GM12878 (cell line): Measurements from ENCODE around the gene LIN7B. TPM values are rescaled to one million over a fixed set of nuclear protein-coding genes. Genes with fewer than 3 reads are reported as not detected.
A peak's percentile ranks its signal among the peaks of the same experiment; 100 is the strongest.

Experiments used
- ATAC-seq: fragments of 200-7000 bp; cut with Tn5 transposase; 3 replicates; pipeline ENCODE4 v1.9.1; 2020; ENCODE audit warnings: mild to moderate bottlenecking, moderate library complexity
- BruUV-seq: library from RNA; stranded (reverse); fragments of 400-500 nt; replicated peaks from 2 replicates; lab custom pipeline; 2021; lab: Mats Ljungman, UMichigan
- CTCF ChIA-PET: fragments of 300-600 bp; sonication (Branson Sonifier 250); formaldehyde crosslinking; extraction: SDS; loops from one replicate; lab custom pipeline; 2021; ENCODE audit warnings: inconsistent platforms; lab: Yijun Ruan, JAX
- POLR2A ChIA-PET: fragments of 350-600 bp; formaldehyde crosslinking; extraction: SDS; loops from one replicate; lab custom pipeline; 2021; ENCODE audit warnings: inconsistent platforms; lab: Charles Lee
- RAD21 ChIA-PET: fragments of 300-600 bp; sonication (Branson Sonifier 250); formaldehyde crosslinking; loops from one replicate; lab custom pipeline; 2023; ENCODE audit warnings: antibody characterized with exemption; ENCODE audit not compliant: unreplicated experiment; lab: Charles Lee
- SMC1A ChIA-PET: fragments of 300-600 bp; sonication (Branson Sonifier 250); formaldehyde crosslinking; loops from one replicate; lab custom pipeline; 2023; ENCODE audit not compliant: unreplicated experiment, uncharacterized antibody; lab: Charles Lee
- DNase-seq: peaks from one replicate; pipeline ENCODE4 v3.0.0-alpha.2; 2011; ENCODE audit warnings: low read depth, low spot score
- FAIRE-seq: peaks from 3 replicates; lab custom pipeline; 2011; peaks lifted over from hg19 to GRCh38; lab: Jason Lieb, UNC
- H2AFZ ChIP-seq: 2 replicates; pipeline ENCODE4 v1.6.0; 2011; ENCODE audit warnings: low read depth, low read length, control low read depth; ENCODE audit not compliant: control insufficient read depth
- H3K27ac ChIP-seq: 2 replicates; pipeline ENCODE4 v1.5.1; 2011; ENCODE audit warnings: control low read depth; ENCODE audit not compliant: control insufficient read depth, insufficient read depth
- H3K27me3 ChIP-seq, 2 experiments: replicated peaks in 1 of 2; 2 replicates each; pipeline versions ENCODE4 v1.6.0 to v1.6.1; 2011; ENCODE audit warnings: low read length in 1 of 2; ENCODE audit not compliant: control insufficient read depth in 2 of 2, insufficient read depth in 2 of 2
- H3K36me3 ChIP-seq, 2 experiments: 2 replicates each; pipeline ENCODE4 v1.5.1; 2011; ENCODE audit warnings: low read length in 1 of 2; ENCODE audit not compliant: control insufficient read depth in 2 of 2, insufficient read depth in 2 of 2
- H3K4me1 ChIP-seq: 2 replicates; pipeline ENCODE4 v1.6.1; 2011; ENCODE audit warnings: mild to moderate bottlenecking, low read length, moderate library complexity, mixed read lengths; ENCODE audit not compliant: control insufficient read depth, insufficient read depth
- H3K4me2 ChIP-seq: 2 replicates; pipeline ENCODE4 v1.6.0; 2011; ENCODE audit warnings: control low read depth; ENCODE audit not compliant: control insufficient read depth, insufficient read depth
- H3K4me3 ChIP-seq: fragments of 200-600 bp; sonication (generic); 2 replicates; pipeline ENCODE4 v1.5.1; 2016
- H3K79me2 ChIP-seq: 2 replicates; pipeline ENCODE4 v1.6.0; 2011; ENCODE audit warnings: low read length; ENCODE audit not compliant: control insufficient read depth, insufficient read depth
- H3K9ac ChIP-seq: 2 replicates; pipeline ENCODE4 v1.8.0; 2011; ENCODE audit warnings: low read length, control low read depth, mixed read lengths; ENCODE audit not compliant: control insufficient read depth, insufficient read depth
- H3K9me3 ChIP-seq: replicated peaks from 3 replicates; pipeline ENCODE4 v1.5.1; 2011; ENCODE audit warnings: mild to moderate bottlenecking, low read length; ENCODE audit not compliant: control insufficient read depth, insufficient read depth
- H4K20me1 ChIP-seq: 2 replicates; pipeline ENCODE4 v1.6.0; 2011; ENCODE audit not compliant: control insufficient read depth, insufficient read depth
- ASH2L ChIP-seq: fragments of 300-600, 200-600 bp; sonication (generic); IDR thresholded peaks from 2 replicates; pipeline ENCODE4 v1.6.1; 2017; ENCODE audit warnings: low read depth, mild to moderate bottlenecking, borderline replicate concordance
- ATF7 ChIP-seq: fragments of 450-650 bp; IDR thresholded peaks from 2 replicates; pipeline ENCODE4 v1.6.1; 2016; ENCODE audit warnings: low read depth, mild to moderate bottlenecking
- BCL11A ChIP-seq: IDR thresholded peaks from 2 replicates; pipeline ENCODE4 v1.6.1; 2011; ENCODE audit warnings: low read depth, low read length
- CREM ChIP-seq: IDR thresholded peaks from 2 replicates; pipeline ENCODE4 v1.6.1; 2014; ENCODE audit warnings: antibody characterized with exemption, low read depth
- EGR1 ChIP-seq, 2 experiments: IDR thresholded peaks; 1 replicate in 1 of 2; 2 replicates in 1 of 2; pipeline ENCODE4 v1.6.1; 2011 to 2012; ENCODE audit warnings: low read depth in 2 of 2, low read length in 2 of 2, borderline replicate concordance in 1 of 2, mild to moderate bottlenecking in 1 of 2, moderate library complexity in 1 of 2
- HCFC1 ChIP-seq: fragments of 150-350 bp; IDR thresholded peaks from 2 replicates; pipeline ENCODE4 v1.6.1; 2014; ENCODE audit warnings: low read length
- LARP7 ChIP-seq: fragments of 450-650 bp; IDR thresholded peaks from 2 replicates; pipeline ENCODE4 v1.6.1; 2017; ENCODE audit warnings: mild to moderate bottlenecking
- PML ChIP-seq: IDR thresholded peaks from 2 replicates; pipeline ENCODE4 v1.6.1; 2012; ENCODE audit warnings: low read length, inconsistent platforms
- RB1 ChIP-seq: fragments of 450-650 bp; formaldehyde crosslinking; IDR thresholded peaks from 2 replicates; pipeline ENCODE4 v1.6.1; 2017; ENCODE audit warnings: mild to moderate bottlenecking, borderline replicate concordance
- SIX5 ChIP-seq: IDR thresholded peaks from 2 replicates; pipeline ENCODE4 v1.6.1; 2011; ENCODE audit warnings: mild to moderate bottlenecking, low read depth, low read length, moderate library complexity; ENCODE audit not compliant: severe bottlenecking
- ZNF384 ChIP-seq: IDR thresholded peaks from 2 replicates; pipeline ENCODE4 v1.6.1; 2012; ENCODE audit warnings: low read depth, mild to moderate bottlenecking, low read length, improper control_type of control experiment, borderline replicate concordance
- WGBS: methylation state at CpG from one replicate; pipeline ENCODE4 v1.1.6; 2016; ENCODE audit warnings: low lambda C conversion rate; ENCODE audit not compliant: insufficient replicate concordance, insufficient coverage; ENCODE audit errors: missing lambda C conversion rate; 5-methylcytosine and 5-hydroxymethylcytosine counted together
- in situ Hi-C: fragments of 300-500 bp; cut with MboI; formaldehyde crosslinking; loops from 9 replicates; pipeline ENCODE4 v1.14.3; 2018; ENCODE audit warnings: mixed read lengths
- intact Hi-C: fragments of 100-400 bp; cut with micrococcal nuclease; formaldehyde crosslinking; loops from one replicate; pipeline ENCODE4 v1.14.2; 2022; ENCODE audit not compliant: unreplicated experiment
- polyA plus RNA-seq, 11 experiments: library from polyadenylated mRNA; depleted of rRNA in 4 of 11; unstranded in 6 of 11; stranded (reverse) in 5 of 11; fragments of >200 nt; fragmentation: Nextera tagmentation in 4 of 11; fragmentation: Illumina TruSeq in 1 of 11; extraction: Ambion mirVana in 4 of 11; extraction: Trizol in 1 of 11; gene quantifications; 1 replicate in 1 of 11; 2 replicates in 10 of 11; pipeline versions ENCODE4 v1.2.1 to v1.2.3, GENCODE V29; 2011 to 2016; ENCODE audit warnings: inconsistent platforms in 2 of 11, missing spikeins in 2 of 11, low read depth in 1 of 11
- total RNA-seq, 4 experiments: library from RNA; depleted of rRNA in 3 of 4; stranded (reverse); fragments of >200 nt in 3 of 4; fragmentation: Illumina TruSeq in 1 of 4; extraction: Trizol in 1 of 4; gene quantifications; 2 replicates each; pipeline versions ENCODE4 v1.2.1 to v1.2.3, GENCODE V29; 2013 to 2021
- TF ChIP-seq, protein P1 (sequence below): fragments of 450-650 bp; IDR thresholded peaks from 2 replicates; pipeline ENCODE4 v1.6.1; 2017; ENCODE audit warnings: mild to moderate bottlenecking, moderate library complexity

Gene LIN7B
- total and polyA plus RNA-seq, 10 of the 15 experiments (the other 5 are each of a cell fraction or from before 2014, with no cell fraction given): 0.15 to 3.5 (median 1.6) TPM; not detected in 2

DNA sequence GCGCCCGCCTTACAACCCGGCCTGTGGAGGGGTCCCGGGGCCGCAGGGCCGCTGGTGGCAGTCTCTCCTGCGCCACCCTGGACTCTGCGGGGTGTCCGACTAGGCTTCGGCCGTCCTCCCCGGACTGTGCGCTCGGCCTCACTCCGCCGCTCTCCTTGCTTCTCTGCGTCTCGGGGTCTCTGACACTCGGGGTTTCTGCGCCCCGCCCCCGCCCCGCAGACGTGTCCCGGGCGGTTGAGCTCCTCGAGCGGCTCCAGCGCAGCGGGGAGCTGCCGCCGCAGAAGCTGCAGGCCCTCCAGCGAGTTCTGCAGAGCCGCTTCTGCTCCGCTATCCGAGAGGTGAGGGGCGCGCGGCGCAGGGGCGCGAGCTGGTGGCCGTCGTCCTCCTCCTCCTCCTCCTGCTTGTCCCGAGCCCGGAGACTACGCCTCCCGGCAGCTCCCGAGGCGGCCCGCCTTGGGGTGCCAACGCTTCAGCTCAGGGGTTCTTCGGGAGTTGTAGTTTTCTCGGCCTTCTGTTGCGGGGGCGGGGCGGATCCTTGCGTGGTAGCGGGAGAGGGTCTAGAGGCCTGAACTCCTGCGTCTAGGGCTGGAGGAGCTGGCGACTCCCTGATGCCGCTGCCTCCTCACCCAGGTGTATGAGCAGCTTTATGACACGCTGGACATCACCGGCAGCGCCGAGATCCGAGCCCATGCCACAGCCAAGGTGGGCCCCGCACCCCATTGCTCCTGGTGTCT, 627 bp downstream of the LIN7B start:
- RAD21 ChIA-PET: interaction anchor here (1.2 to 1.8 kb wide), 2 partner anchors 13 to 84 kb away, joined by 5 to 7 read pairs; no protein-coding TSS in a partner anchor
- POLR2A ChIA-PET: interaction anchor here (1.4 kb wide), 1 partner anchor 12 kb away, joined by 6 read pairs; no protein-coding TSS in a partner anchor
- H4K20me1 ChIP-seq: no peaks in the 10 kb centered on the region
- no TSS peak for BruUV-seq
- in situ Hi-C loops: no loop called here
- CTCF ChIA-PET: interaction anchor here (0.6 to 2.4 kb wide), 12 partner anchors 9 to 121 kb away, joined by 3 to 37 read pairs (median 6); partner anchors contain the start of genes GYS1 and RUVBL2
- no peak for ATAC-seq
- H3K27me3 ChIP-seq: peaks cover 0 to 2% of the 10 kb centered on the region in 2 experiments; a peak in 2 of 4 replicates
- no peaks in the 10 kb centered on the region for H3K79me2 ChIP-seq
- no peaks in the 10 kb centered on the region for H3K9me3 ChIP-seq
- no peak for FAIRE-seq
- intact Hi-C loops: no loop called here
- peak overlapping the region; percentile 16; the same call in 1 of the 2 replicates for H3K9ac ChIP-seq
- no peak overlapping the region for H3K27ac ChIP-seq
- H2AFZ ChIP-seq: peak overlapping the region; percentile 77
- H3K4me2 ChIP-seq: peak overlapping the region; percentile 85
- TF ChIP-seq ASH2L (no peak), CREM (0 out of 2 replicates have a peak, but pooled peaks have one; percentile 19), SIX5 (peak; percentile 71), LARP7 (0 out of 2 replicates have a peak, but pooled peaks have one; percentile 1), RB1 (no peak), EGR1 (IDR thresholded peaks at IDR 0.05; ENCODE audit: borderline replicate concordance in 1 of 2, low read depth in 2 of 2, low read length in 2 of 2) (peak in 1 of 2 experiments; percentile 57; a peak in 1 of 3 replicates), PML (no peak), BCL11A (no peak), ATF7 (no peak), ZNF384 (no peak), HCFC1 (peak; percentile 70)
- TF ChIP-seq, protein P1, sequence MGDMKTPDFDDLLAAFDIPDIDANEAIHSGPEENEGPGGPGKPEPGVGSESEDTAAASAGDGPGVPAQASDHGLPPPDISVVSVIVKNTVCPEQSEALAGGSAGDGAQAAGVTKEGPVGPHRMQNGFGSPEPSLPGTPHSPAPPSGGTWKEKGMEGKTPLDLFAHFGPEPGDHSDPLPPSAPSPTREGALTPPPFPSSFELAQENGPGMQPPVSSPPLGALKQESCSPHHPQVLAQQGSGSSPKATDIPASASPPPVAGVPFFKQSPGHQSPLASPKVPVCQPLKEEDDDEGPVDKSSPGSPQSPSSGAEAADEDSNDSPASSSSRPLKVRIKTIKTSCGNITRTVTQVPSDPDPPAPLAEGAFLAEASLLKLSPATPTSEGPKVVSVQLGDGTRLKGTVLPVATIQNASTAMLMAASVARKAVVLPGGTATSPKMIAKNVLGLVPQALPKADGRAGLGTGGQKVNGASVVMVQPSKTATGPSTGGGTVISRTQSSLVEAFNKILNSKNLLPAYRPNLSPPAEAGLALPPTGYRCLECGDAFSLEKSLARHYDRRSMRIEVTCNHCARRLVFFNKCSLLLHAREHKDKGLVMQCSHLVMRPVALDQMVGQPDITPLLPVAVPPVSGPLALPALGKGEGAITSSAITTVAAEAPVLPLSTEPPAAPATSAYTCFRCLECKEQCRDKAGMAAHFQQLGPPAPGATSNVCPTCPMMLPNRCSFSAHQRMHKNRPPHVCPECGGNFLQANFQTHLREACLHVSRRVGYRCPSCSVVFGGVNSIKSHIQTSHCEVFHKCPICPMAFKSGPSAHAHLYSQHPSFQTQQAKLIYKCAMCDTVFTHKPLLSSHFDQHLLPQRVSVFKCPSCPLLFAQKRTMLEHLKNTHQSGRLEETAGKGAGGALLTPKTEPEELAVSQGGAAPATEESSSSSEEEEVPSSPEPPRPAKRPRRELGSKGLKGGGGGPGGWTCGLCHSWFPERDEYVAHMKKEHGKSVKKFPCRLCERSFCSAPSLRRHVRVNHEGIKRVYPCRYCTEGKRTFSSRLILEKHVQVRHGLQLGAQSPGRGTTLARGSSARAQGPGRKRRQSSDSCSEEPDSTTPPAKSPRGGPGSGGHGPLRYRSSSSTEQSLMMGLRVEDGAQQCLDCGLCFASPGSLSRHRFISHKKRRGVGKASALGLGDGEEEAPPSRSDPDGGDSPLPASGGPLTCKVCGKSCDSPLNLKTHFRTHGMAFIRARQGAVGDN: 0 out of 2 replicates have a peak, but pooled peaks have one; percentile 1
- 22% methylated on average over 44 of the region's 68 CpGs for WGBS
- peaks cover 12% of the 10 kb centered on the region for H3K4me1 ChIP-seq
- no peak for DNase-seq
- SMC1A ChIA-PET: interaction anchor here (0.9 to 1.4 kb wide), 2 partner anchors 17 to 84 kb away, joined by 3 to 5 read pairs; no protein-coding TSS in a partner anchor
- H3K4me3 ChIP-seq: peak overlapping the region; percentile 75; the same call in 1 of the 2 replicates
- no peaks in the 10 kb centered on the region for H3K36me3 ChIP-seq
